ENCODE data around the gene NME9. TPM values are rescaled to one million over a fixed set of nuclear protein-coding genes. Genes with fewer than 3 reads are reported as not detected.

NME9 gene
- total RNA-seq, 1 experiment from 2014 or later = not detected

GRCh38 chr3:138367911-138368310, 38.3 kb upstream of the NME9 start (continued):
- TF ChIP-seq, protein P1, sequence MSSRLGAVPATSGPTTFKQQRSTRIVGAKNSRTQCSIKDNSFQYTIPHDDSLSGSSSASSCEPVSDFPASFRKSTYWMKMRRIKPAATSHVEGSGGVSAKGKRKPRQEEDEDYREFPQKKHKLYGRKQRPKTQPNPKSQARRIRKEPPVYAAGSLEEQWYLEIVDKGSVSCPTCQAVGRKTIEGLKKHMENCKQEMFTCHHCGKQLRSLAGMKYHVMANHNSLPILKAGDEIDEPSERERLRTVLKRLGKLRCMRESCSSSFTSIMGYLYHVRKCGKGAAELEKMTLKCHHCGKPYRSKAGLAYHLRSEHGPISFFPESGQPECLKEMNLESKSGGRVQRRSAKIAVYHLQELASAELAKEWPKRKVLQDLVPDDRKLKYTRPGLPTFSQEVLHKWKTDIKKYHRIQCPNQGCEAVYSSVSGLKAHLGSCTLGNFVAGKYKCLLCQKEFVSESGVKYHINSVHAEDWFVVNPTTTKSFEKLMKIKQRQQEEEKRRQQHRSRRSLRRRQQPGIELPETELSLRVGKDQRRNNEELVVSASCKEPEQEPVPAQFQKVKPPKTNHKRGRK (CRISPR knock-in tag; IDR thresholded peaks at IDR 0.05; ENCODE audit: borderline replicate concordance) = no peak

DNA sequence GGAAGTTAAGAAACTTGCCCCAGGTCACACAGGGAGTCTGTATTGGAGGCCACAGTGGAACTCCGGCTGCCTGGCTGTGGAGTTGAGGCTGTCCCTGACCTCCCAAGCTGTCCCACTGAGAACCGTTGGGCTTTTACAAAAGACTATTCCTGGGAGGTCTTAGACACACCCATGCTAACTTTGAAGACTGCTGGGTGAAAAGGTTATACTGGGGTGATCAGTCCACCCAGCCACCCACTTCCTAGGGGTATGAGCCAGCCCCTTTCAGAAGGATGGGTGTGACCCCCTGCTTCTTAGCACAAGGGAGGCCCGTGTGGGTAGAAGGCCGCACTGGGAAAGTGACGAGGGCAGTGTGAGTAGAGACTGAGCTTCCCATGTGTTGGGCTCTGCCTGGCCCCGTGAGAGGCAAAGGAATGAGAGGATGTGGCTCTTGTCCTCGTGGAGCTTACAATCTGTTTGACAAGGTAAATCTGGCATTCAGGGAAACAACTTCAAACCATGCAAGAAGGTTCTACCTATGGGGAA, 37.7 kb upstream of the NME9 start:
- DNase-seq (ENCODE audit: low spot score) (no peak), ATAC-seq (no peak)
- H3K27me3 Mint-ChIP-seq (ENCODE audit: low read depth) = no peaks in the 10 kb centered on the region
- H3K9me3 Mint-ChIP-seq = peaks cover 5% of the 10 kb centered on the region
- 0 out of 2 replicates have a peak, but pooled peaks cover 2% of the 10 kb centered on the region for H3K4me1 Mint-ChIP-seq
- POLR2A ChIA-PET = no interaction called here
- CTCF ChIA-PET = interaction anchor here (0.8 to 1.6 kb wide), 2 partner anchors 20 to 38 kb away, joined by 3 to 8 read pairs; no protein-coding TSS in a partner anchor
- H3K36me3 Mint-ChIP-seq = peaks cover 2% of the 10 kb centered on the region; the same call in 1 of the 2 replicates
- TF ChIP-seq ZBTB21 (CRISPR knock-in tag; IDR thresholded peaks at IDR 0.05; ENCODE audit: borderline replicate concordance) = no peak
- no peak for TF ChIP-seq NR3C1 (CRISPR knock-in tag; conservative IDR thresholded peaks at IDR 0.05; ENCODE audit: low read depth)
- TF ChIP-seq SMAD4 (CRISPR knock-in tag; IDR thresholded peaks at IDR 0.05) = no peak
- no peak for TF ChIP-seq TCF7 (CRISPR knock-in tag; IDR thresholded peaks at IDR 0.05; ENCODE audit: low read depth)
- TF ChIP-seq FOXK1 (CRISPR knock-in tag; IDR thresholded peaks at IDR 0.05) = no peak
- TF ChIP-seq, protein P2, sequence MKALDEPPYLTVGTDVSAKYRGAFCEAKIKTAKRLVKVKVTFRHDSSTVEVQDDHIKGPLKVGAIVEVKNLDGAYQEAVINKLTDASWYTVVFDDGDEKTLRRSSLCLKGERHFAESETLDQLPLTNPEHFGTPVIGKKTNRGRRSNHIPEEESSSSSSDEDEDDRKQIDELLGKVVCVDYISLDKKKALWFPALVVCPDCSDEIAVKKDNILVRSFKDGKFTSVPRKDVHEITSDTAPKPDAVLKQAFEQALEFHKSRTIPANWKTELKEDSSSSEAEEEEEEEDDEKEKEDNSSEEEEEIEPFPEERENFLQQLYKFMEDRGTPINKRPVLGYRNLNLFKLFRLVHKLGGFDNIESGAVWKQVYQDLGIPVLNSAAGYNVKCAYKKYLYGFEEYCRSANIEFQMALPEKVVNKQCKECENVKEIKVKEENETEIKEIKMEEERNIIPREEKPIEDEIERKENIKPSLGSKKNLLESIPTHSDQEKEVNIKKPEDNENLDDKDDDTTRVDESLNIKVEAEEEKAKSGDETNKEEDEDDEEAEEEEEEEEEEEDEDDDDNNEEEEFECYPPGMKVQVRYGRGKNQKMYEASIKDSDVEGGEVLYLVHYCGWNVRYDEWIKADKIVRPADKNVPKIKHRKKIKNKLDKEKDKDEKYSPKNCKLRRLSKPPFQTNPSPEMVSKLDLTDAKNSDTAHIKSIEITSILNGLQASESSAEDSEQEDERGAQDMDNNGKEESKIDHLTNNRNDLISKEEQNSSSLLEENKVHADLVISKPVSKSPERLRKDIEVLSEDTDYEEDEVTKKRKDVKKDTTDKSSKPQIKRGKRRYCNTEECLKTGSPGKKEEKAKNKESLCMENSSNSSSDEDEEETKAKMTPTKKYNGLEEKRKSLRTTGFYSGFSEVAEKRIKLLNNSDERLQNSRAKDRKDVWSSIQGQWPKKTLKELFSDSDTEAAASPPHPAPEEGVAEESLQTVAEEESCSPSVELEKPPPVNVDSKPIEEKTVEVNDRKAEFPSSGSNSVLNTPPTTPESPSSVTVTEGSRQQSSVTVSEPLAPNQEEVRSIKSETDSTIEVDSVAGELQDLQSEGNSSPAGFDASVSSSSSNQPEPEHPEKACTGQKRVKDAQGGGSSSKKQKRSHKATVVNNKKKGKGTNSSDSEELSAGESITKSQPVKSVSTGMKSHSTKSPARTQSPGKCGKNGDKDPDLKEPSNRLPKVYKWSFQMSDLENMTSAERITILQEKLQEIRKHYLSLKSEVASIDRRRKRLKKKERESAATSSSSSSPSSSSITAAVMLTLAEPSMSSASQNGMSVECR (CRISPR knock-in tag; IDR thresholded peaks at IDR 0.05; ENCODE audit: borderline replicate concordance) = no peak
- no peak for TF ChIP-seq GRHL2 (CRISPR knock-in tag; IDR thresholded peaks at IDR 0.05; ENCODE audit: insufficient replicate concordance, severe bottlenecking)
- TF ChIP-seq, protein P3, sequence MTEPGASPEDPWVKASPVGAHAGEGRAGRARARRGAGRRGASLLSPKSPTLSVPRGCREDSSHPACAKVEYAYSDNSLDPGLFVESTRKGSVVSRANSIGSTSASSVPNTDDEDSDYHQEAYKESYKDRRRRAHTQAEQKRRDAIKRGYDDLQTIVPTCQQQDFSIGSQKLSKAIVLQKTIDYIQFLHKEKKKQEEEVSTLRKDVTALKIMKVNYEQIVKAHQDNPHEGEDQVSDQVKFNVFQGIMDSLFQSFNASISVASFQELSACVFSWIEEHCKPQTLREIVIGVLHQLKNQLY (CRISPR knock-in tag; IDR thresholded peaks at IDR 0.05) = no peak
- TF ChIP-seq ATF3 (CRISPR knock-in tag; conservative IDR thresholded peaks at IDR 0.05) = no peak
- no peak for TF ChIP-seq ZNF423 (CRISPR knock-in tag; IDR thresholded peaks at IDR 0.05)
- TF ChIP-seq, protein P4, sequence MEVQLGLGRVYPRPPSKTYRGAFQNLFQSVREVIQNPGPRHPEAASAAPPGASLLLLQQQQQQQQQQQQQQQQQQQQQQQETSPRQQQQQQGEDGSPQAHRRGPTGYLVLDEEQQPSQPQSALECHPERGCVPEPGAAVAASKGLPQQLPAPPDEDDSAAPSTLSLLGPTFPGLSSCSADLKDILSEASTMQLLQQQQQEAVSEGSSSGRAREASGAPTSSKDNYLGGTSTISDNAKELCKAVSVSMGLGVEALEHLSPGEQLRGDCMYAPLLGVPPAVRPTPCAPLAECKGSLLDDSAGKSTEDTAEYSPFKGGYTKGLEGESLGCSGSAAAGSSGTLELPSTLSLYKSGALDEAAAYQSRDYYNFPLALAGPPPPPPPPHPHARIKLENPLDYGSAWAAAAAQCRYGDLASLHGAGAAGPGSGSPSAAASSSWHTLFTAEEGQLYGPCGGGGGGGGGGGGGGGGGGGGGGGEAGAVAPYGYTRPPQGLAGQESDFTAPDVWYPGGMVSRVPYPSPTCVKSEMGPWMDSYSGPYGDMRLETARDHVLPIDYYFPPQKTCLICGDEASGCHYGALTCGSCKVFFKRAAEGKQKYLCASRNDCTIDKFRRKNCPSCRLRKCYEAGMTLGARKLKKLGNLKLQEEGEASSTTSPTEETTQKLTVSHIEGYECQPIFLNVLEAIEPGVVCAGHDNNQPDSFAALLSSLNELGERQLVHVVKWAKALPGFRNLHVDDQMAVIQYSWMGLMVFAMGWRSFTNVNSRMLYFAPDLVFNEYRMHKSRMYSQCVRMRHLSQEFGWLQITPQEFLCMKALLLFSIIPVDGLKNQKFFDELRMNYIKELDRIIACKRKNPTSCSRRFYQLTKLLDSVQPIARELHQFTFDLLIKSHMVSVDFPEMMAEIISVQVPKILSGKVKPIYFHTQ (CRISPR knock-in tag; IDR thresholded peaks at IDR 0.05) = no peak
- TF ChIP-seq ZNF232 (CRISPR knock-in tag; IDR thresholded peaks at IDR 0.05) = no peak
- no peak for TF ChIP-seq AFF4 (CRISPR knock-in tag; IDR thresholded peaks at IDR 0.05; ENCODE audit: borderline replicate concordance)
- TF ChIP-seq CTCF (IDR thresholded peaks at IDR 0.05) = no peak
- TF ChIP-seq, protein P5, sequence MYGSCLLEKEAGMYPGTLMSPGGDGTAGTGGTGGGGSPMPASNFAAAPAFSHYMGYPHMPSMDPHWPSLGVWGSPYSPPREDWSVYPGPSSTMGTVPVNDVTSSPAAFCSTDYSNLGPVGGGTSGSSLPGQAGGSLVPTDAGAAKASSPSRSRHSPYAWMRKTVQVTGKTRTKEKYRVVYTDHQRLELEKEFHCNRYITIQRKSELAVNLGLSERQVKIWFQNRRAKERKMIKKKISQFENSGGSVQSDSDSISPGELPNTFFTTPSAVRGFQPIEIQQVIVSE (CRISPR knock-in tag; IDR thresholded peaks at IDR 0.05; ENCODE audit: borderline replicate concordance) = no peak
- no peak for TF ChIP-seq ZNF396 (CRISPR knock-in tag; IDR thresholded peaks at IDR 0.05; ENCODE audit: borderline replicate concordance)
- TF ChIP-seq ZNF317 (CRISPR knock-in tag; IDR thresholded peaks at IDR 0.05; ENCODE audit: borderline replicate concordance, low read depth) = no peak
- no peak for TF ChIP-seq CREB1 (CRISPR knock-in tag; IDR thresholded peaks at IDR 0.05)
- H3K27ac Mint-ChIP-seq = no peak overlapping the region
- no peak overlapping the region for H3K4me3 Mint-ChIP-seq
